Measurements from ENCODE around the gene SHBG.

SHBG gene

GRCh38 chr17:7629939-7630571 lies at the start of gene SHBG:
Gene SHBG (plus strand): TSS chr17:7630135. CDS start chr17:7630173, 38 bp downstream.
- ATAC-seq, result no peak
- TF ChIP-seq ZFP30 (CRISPR knock-in tag; IDR thresholded peaks at IDR 0.05), result no peak
- TF ChIP-seq ZNF8 (CRISPR knock-in tag; IDR thresholded peaks at IDR 0.05), result no peak
- TF ChIP-seq CREB5 (CRISPR knock-in tag; IDR thresholded peaks at IDR 0.05; ENCODE audit: low read depth), result no peak
- no peak for TF ChIP-seq TCF4 (CRISPR knock-in tag; IDR thresholded peaks at IDR 0.05; ENCODE audit: borderline replicate concordance)
- TF ChIP-seq ZC3H10 (CRISPR knock-in tag; IDR thresholded peaks at IDR 0.05), result no peak
- no peak for TF ChIP-seq PATZ1 (CRISPR knock-in tag; IDR thresholded peaks at IDR 0.05; ENCODE audit: borderline replicate concordance)
- no peak for TF ChIP-seq CSDC2 (CRISPR knock-in tag; IDR thresholded peaks at IDR 0.05)
- no peak for TF ChIP-seq ZNF565 (CRISPR knock-in tag; conservative IDR thresholded peaks at IDR 0.05; ENCODE audit: low read depth)
- no peak for TF ChIP-seq OSR1 (CRISPR knock-in tag; IDR thresholded peaks at IDR 0.05)
- TF ChIP-seq BACH2 (CRISPR knock-in tag; IDR thresholded peaks at IDR 0.05; ENCODE audit: borderline replicate concordance), result no peak
- TF ChIP-seq ZNF70 (CRISPR knock-in tag; IDR thresholded peaks at IDR 0.05), result no peak
- TF ChIP-seq POU6F1 (CRISPR knock-in tag; IDR thresholded peaks at IDR 0.05; ENCODE audit: borderline replicate concordance, low read depth), result no peak

- ATAC-seq, result no peak
- TF ChIP-seq ZFP3 (CRISPR knock-in tag; IDR thresholded peaks at IDR 0.05) (0 out of 2 replicates have a peak, but pooled peaks have one; percentile 30), CREB5 (CRISPR knock-in tag; IDR thresholded peaks at IDR 0.05; ENCODE audit: low read depth) (no peak)
Observed at GRCh38 chr17:7580604-7581575, 49.0 kb upstream of the SHBG start.

GRCh38 chr17:7582396-7583252 lies 47.3 kb upstream of the SHBG start:
- no peak for ATAC-seq
- TF ChIP-seq CSDC2 (CRISPR knock-in tag; IDR thresholded peaks at IDR 0.05) (no peak), ZFP3 (CRISPR knock-in tag; IDR thresholded peaks at IDR 0.05) (no peak), POU6F1 (CRISPR knock-in tag; IDR thresholded peaks at IDR 0.05; ENCODE audit: borderline replicate concordance, low read depth) (no peak), ISL1 (CRISPR knock-in tag; IDR thresholded peaks at IDR 0.05) (no peak), TCF4 (CRISPR knock-in tag; IDR thresholded peaks at IDR 0.05; ENCODE audit: borderline replicate concordance) (no peak), BACH2 (CRISPR knock-in tag; IDR thresholded peaks at IDR 0.05; ENCODE audit: borderline replicate concordance) (no peak), TSHZ2 (CRISPR knock-in tag; IDR thresholded peaks at IDR 0.05) (no peak), PATZ1 (CRISPR knock-in tag; IDR thresholded peaks at IDR 0.05; ENCODE audit: borderline replicate concordance) (no peak), CSRNP3 (CRISPR knock-in tag; IDR thresholded peaks at IDR 0.05) (no peak), ARNTL (CRISPR knock-in tag; IDR thresholded peaks at IDR 0.05; ENCODE audit: borderline replicate concordance, low read depth) (no peak), GLIS3 (CRISPR knock-in tag; IDR thresholded peaks at IDR 0.05) (no peak)

All from SK-N-SH treated with all-trans-retinoic acid at 6 μM for 48 hours (cell line).